HG02970 (cell line): ENCODE data around the gene ALK.

Experiments used
- ATAC-seq: cut with Tn5 transposase; IDR thresholded peaks from one replicate; pipeline ENCODE4 v1.9.1; 2021; ENCODE audit warnings: mild to moderate bottlenecking, moderate library complexity, moderate number of reproducible peaks; ENCODE audit not compliant: unreplicated experiment, low FRiP score

ALK gene

GRCh38 chr2:29196792-29197788, 724.3 kb downstream of the ALK start:
- no peak for ATAC-seq

DNA sequence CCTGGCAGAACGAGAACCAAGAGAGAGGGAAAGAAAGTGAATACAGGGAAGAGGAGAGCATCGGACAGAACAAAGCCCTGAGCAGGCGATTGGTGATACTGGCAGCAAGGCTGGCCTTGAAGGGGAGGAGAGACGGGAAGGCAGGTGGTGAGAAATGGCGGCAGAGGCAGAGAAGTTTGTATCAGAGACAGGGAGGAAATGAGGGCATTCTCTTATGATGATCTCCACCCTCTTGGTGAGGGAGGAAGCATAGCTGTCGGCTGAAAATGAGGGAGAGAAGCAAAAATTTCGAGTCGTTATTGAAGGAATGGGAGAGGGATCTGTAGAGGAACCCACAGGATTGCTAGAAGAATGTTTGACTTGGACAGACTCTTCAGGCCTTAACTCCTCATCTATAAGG, 725.6 kb downstream of the ALK start:
- ATAC-seq, result no peak

GRCh38 chr2:29193681-29194080, 727.7 kb downstream of the ALK start:
- no peak for ATAC-seq

DNA sequence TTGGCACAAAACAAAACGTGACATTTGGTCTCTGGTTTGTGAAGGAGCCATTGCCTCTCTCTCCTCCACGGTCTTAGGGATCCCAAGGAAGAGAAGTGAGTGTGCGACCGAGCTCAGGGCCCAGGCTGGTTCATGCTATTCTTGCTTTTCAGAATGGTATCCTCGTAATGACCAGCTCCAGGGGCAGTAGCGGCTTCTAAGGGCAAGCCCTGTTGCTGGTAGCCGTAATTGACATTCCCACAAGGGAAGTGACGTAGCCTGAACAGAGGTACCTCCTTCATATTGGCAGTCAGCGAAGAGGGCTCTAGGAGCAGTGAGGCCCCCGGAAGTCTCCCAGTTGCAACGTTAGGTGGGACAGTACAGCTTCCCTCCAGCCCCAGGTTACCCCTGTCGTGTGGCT, 728.3 kb downstream of the ALK start:
- no peak for ATAC-seq

GRCh38 chr2:29192526-29192925, 728.9 kb downstream of the ALK start:
- no peak for ATAC-seq

DNA sequence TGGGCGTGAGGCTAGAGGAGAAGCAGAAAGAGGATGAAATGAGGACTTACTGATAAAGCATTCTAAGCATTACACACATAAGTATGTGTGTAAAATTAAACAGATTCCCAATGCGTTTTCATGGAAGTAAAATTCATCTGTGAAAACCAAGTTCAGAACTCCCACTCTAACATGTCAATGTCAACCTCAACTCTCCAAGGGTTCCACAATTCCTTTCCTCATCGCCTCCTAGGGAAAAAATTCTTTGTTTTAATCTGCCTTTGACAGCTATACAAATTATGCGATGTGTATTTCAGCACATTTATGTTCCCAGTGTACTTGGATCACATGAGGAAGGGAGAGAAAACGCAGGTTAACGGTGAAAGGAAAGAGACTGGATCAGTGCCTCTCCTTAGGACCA, 729.6 kb downstream of the ALK start:
- no peak for ATAC-seq

GRCh38 chr2:29189052-29189451, 732.3 kb downstream of the ALK start:
- ATAC-seq, result no peak

DNA sequence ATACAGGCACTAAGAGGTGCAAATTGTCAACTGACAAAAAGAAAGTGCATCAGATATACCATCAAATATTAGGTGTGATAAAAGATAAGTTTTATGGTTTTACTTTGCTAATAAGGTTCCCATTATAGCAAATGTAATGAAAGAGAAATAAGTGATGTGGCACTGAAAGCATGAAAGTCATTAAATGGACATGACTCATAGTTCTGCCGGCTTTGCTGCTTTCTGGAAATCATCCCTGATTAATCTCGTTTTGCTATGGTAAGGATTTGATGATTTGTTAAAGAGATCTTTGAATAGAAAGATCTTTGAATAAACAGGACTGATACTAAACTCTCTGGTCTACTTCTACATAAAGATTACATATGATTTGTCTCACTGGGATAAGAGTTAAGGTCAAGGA, 733.5 kb downstream of the ALK start:
- ATAC-seq, result no peak

GRCh38 chr2:29186817-29187216, 734.6 kb downstream of the ALK start:
- ATAC-seq, result no peak

DNA sequence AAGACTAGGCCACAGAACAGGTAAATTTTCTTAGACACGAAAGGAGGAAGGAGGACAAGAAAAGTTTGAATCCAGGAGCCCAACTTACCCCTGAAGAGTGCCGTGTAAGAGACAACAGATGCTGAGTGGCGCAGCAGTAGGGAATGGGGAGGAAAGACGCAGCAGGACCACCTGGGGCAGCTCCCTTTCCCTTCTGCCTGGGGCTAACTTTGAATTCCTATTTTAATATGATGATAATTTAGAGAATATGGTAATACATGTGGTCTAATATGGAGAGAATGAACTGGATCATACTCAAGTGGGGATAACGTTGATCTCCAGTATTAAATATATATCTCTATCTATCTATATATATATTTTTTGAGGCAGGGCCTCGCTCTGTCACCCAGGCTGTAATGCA, 736.9 kb downstream of the ALK start:
- no peak for ATAC-seq

- no peak for ATAC-seq
Observed at GRCh38 chr2:29182920-29183319, 738.5 kb downstream of the ALK start.

GRCh38 chr2:29182334-29182733, 739.1 kb downstream of the ALK start:
- ATAC-seq, result no peak

DNA sequence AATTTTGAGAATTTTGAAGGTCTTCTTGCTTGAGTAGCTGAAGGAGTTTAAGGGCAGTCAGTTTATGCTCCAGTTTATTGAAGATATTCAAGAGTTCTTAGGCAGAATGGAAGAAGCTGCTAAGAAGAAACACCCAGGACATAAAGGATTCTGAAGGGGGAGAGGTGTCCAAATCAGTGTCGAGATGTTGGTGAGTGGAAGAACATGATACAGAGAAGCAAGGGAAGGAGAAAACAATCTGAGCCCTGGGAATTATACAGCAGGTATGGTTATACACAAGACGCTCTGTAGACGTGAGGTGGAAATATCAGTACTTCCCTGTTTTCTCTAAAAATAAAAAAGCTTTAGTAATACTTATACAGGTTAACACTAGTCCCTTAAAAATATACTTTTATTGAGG, 746.0 kb downstream of the ALK start:
- ATAC-seq, result no peak

DNA sequence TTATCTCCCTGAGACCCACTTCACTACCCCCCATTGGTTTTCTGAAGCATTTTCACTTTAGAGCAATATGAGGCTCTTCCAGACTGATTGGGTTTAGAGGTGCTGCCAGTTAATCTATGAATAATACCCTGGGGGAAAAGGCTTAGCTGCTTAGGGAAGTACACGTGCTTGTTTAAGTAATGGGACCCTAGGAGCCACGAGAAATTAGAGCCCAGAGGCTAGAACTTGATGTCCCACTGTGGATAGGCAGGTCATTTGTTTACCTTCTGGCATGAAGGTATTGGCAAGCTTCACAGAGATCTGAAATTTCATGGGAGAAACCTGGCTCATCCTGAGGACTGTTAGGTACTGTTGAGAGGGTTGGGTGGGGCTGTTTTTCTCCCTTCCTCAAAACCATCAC, 746.4 kb downstream of the ALK start:
- ATAC-seq, result no peak

GRCh38 chr2:29166242-29167039, 754.9 kb downstream of the ALK start:
- no peak for ATAC-seq

DNA sequence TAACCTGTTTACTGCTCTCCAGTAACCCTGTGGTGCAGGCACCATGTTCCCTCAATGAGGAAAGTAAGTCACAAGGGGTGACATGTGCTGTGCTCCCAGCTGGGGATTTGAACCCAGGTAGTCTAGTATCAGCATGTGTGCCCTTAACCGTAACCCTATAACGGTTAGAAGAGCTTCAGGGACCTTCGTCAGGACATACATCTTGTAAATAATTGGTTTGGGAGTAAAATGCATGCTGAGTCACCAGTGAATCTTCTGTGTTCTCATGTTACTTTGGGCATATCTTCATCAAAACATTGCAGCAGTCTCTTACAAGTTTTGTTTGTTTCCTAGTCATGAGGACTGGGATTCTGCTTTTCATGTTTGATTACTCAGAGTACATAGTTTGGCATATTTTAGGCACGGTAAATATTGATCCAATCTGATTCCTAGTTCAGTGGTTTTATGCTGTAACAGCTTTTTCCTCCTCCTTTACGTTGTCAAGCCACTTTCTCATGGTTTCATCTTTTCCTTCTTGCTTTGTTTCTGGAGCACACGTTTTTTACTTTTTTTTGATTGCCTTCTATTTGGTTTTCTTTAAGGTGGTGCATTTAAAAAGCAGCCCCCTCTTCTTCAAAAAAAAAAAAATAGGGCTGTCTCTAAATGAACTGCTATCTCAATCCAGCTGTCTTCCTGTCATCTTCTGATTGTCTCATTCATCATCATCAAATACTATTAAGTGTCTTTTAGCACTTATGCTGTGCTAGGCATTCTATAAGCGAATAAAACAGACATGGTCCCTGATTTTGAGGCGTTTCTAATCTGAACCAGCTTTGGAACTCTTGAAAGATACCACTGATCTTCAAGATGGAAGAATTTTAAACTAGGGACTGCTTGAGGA, 755.8 kb downstream of the ALK start:
- ATAC-seq, result no peak

DNA sequence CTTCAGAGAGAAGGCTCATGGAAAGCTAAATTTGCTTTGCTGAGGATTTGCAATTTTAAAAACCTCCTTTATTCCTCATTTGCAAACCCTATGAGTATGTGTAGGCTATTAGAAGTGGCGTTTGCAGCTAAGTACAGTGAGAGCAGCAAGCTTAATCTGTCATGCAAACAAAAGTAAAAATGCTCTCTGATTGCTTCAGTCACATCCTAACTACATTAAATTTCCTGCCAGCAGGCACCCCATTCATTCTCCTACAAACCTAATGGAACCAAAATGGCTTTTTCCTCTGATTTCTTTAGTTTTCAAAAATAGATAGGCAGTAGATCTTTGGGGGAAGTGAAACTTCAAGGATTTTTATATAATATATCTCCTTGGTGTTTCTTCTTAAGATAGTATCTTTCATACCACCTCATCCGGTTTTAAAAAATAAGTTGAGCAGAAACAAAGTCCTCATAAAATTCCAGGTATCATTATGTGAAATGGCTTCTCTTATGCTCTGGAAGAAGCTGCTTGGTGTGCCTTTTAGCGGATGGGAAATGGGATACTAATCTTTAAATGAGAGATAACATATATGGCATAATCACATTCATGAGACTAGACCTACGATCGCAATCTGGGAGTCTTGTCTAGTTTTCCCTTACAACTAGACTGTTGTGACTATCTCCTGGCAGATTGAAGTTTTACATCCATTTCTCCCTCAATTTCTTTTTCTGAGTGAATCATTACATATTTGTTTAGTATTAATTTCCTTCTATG, 757.1 kb downstream of the ALK start:
- ATAC-seq, result no peak

GRCh38 chr2:29162204-29162928, 759.0 kb downstream of the ALK start:
- ATAC-seq, result no peak

- ATAC-seq, result no peak
Observed at GRCh38 chr2:29160184-29160583, 761.2 kb downstream of the ALK start.
